ENCODE data around the gene NIT1. TPM values are rescaled to one million over a fixed set of nuclear protein-coding genes. Genes with fewer than 3 reads are reported as not detected.

NIT1 gene
- total and polyA plus RNA-seq, 12 donors, result 24.1 to 41.2 (median 32.1) TPM

- intact Hi-C loops (cut with DNase I), result no loop called here
- WGBS, 2 donors, result 77% methylated on average over 7 of the region's 7 CpGs
- Histone ChIP-seq H3K27me3 (peaks cover 0 to 3% (median 0%) of the 10 kb centered on the region in 7 donors), H3K4me3 (no peak overlapping the region), H3K9me3 (no peaks in the 10 kb centered on the region), H3K36me3 (no peaks in the 10 kb centered on the region), H3K4me1 (peaks cover 0 to 15% (median 0%) of the 10 kb centered on the region in 9 donors), H3K27ac (no peak overlapping the region)
- TF ChIP-seq, protein P1, sequence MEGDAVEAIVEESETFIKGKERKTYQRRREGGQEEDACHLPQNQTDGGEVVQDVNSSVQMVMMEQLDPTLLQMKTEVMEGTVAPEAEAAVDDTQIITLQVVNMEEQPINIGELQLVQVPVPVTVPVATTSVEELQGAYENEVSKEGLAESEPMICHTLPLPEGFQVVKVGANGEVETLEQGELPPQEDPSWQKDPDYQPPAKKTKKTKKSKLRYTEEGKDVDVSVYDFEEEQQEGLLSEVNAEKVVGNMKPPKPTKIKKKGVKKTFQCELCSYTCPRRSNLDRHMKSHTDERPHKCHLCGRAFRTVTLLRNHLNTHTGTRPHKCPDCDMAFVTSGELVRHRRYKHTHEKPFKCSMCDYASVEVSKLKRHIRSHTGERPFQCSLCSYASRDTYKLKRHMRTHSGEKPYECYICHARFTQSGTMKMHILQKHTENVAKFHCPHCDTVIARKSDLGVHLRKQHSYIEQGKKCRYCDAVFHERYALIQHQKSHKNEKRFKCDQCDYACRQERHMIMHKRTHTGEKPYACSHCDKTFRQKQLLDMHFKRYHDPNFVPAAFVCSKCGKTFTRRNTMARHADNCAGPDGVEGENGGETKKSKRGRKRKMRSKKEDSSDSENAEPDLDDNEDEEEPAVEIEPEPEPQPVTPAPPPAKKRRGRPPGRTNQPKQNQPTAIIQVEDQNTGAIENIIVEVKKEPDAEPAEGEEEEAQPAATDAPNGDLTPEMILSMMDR (IDR thresholded peaks at IDR 0.05), result no peak
- DNase-seq, result no peak
- ATAC-seq, result no peak
Observed at GRCh38 chr1:161073474-161074121, 44.3 kb upstream of the NIT1 start.

DNA sequence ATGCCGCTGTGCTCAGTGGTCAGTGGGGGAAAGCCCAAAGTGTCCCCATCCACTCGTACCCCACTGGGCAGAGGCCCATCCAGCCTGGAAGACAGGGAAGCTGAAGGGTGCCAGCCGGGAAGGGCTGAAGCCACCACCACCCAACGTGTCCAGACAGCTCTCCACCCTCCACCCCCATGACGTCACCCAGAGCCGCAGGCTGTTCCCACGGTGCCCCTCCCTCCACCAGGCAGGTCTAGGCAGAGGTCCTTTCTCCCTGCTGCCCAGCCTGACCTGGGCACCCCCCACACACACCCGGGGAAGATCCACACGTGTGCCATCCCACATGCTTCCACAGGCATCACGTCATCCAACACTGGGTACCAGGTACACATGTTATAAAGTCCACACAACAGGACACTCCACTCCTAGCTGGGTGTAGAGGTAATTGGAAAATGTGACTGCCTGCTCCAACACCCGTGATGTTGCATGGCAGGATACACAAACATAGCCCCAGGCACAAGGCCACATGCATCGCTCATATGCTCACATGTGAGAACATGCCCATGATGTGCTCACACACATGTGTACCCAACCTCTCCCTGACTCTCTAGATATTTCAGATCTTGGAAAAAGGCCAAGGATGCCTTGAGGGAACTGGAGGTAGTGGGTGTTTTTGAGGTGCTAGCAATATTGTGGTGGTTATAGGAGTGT is 43.1 kb upstream of the NIT1 start:
- WGBS, 2 donors, result 81 to 82% methylated on average over 12 of the region's 12 CpGs
- no peak for ATAC-seq
- Histone ChIP-seq H3K36me3 (no peaks in the 10 kb centered on the region), H3K4me3 (no peak overlapping the region), H3K4me1 (peaks cover 0 to 15% (median 0%) of the 10 kb centered on the region in 9 donors), H3K27ac (no peak overlapping the region), H3K9me3 (no peaks in the 10 kb centered on the region), H3K27me3 (peaks cover 0 to 12% (median 8%) of the 10 kb centered on the region in 7 donors)
- no peak for DNase-seq
- TF ChIP-seq, protein P1 (IDR thresholded peaks at IDR 0.05), result no peak
- intact Hi-C loops (cut with DNase I), result no loop called here

- Histone ChIP-seq H3K27ac (no peak overlapping the region), H3K9me3 (no peaks in the 10 kb centered on the region), H3K4me3 (no peak overlapping the region), H3K27me3 (peaks cover 0 to 18% (median 9%) of the 10 kb centered on the region in 7 donors), H3K36me3 (no peaks in the 10 kb centered on the region), H3K4me1 (peaks cover 0 to 6% (median 0%) of the 10 kb centered on the region in 9 donors)
- intact Hi-C loops (cut with DNase I), result no loop called here
- no peak for ATAC-seq
- DNase-seq, result no peak
- TF ChIP-seq, protein P1 (IDR thresholded peaks at IDR 0.05), result no peak
Observed at GRCh38 chr1:161076410-161076809, 41.5 kb upstream of the NIT1 start.

- 77 to 82% methylated on average over 9 of the region's 9 CpGs for WGBS, 2 donors
- no peak overlapping the region for H3K4me3 ChIP-seq
- no peaks in the 10 kb centered on the region for H3K36me3 ChIP-seq
- intact Hi-C loops (cut with DNase I), result no loop called here
- TF ChIP-seq, protein P1 (IDR thresholded peaks at IDR 0.05), result no peak
- DNase-seq (no peak), ATAC-seq (no peak)
- H3K4me1 ChIP-seq, result peaks cover 0 to 2% (median 0%) of the 10 kb centered on the region in 9 donors
- peaks cover 0 to 18% (median 9%) of the 10 kb centered on the region in 7 donors for H3K27me3 ChIP-seq
- H3K27ac ChIP-seq, result no peak overlapping the region
- H3K9me3 ChIP-seq, result no peaks in the 10 kb centered on the region
Observed at GRCh38 chr1:161077426-161077825, 40.5 kb upstream of the NIT1 start.
